HG03432 (cell line): ENCODE results near the gene SLC2A14.
"Not testable (repeated sequence)": the region's sequence is repeated elsewhere in the genome, so short reads cannot be mapped to it uniquely, and the experiment has no call there.

ENCODE experiments used
- ATAC-seq: cut with Tn5 transposase; IDR thresholded peaks from one replicate; pipeline ENCODE4 v1.9.1; 2021; ENCODE audit warnings: mild to moderate bottlenecking, moderate library complexity; ENCODE audit not compliant: unreplicated experiment

Gene SLC2A14

GRCh38 chr12:7872566-7873319 is at the start of gene SLC2A14:
Gene SLC2A14, minus strand, starts transcription at chr12:7872915. Its CDS starts 3,035 bp downstream, at chr12:7869880.
- ATAC-seq: no peak

- ATAC-seq: not testable (repeated sequence)
Measured at GRCh38 chr12:7921181-7921580, 48.5 kb upstream of the SLC2A14 start.

- not testable (repeated sequence) for ATAC-seq
Measured at GRCh38 chr12:7918268-7918590, 45.5 kb upstream of the SLC2A14 start.

GRCh38 chr12:7917392-7918267 is 44.9 kb upstream of the SLC2A14 start:
- ATAC-seq: no peak

- no peak for ATAC-seq
Measured at GRCh38 chr12:7916936-7917335, 44.2 kb upstream of the SLC2A14 start.

GRCh38 chr12:7915661-7916403 is 43.1 kb upstream of the SLC2A14 start:
- no peak for ATAC-seq

- ATAC-seq: not testable (repeated sequence)
Measured at GRCh38 chr12:7910106-7910505, 37.4 kb upstream of the SLC2A14 start.

GRCh38 chr12:7907009-7907408 is 34.3 kb upstream of the SLC2A14 start:
- ATAC-seq: no peak

GRCh38 chr12:7906303-7906702 is 33.6 kb upstream of the SLC2A14 start:
- not testable (repeated sequence) for ATAC-seq

- not testable (repeated sequence) for ATAC-seq
Measured at GRCh38 chr12:7905600-7906125, 32.9 kb upstream of the SLC2A14 start.

- no peak for ATAC-seq
Measured at GRCh38 chr12:7905071-7905470, 32.4 kb upstream of the SLC2A14 start.

GRCh38 chr12:7902416-7902815 is 29.7 kb upstream of the SLC2A14 start:
- not testable (repeated sequence) for ATAC-seq

GRCh38 chr12:7899755-7900154 is 27.0 kb upstream of the SLC2A14 start:
- no peak for ATAC-seq

- not testable (repeated sequence) for ATAC-seq
Measured at GRCh38 chr12:7896726-7897125, 24.0 kb upstream of the SLC2A14 start.

- no peak for ATAC-seq
Measured at GRCh38 chr12:7892186-7892980, 19.7 kb upstream of the SLC2A14 start.

GRCh38 chr12:7884689-7885088 is 12.0 kb upstream of the SLC2A14 start:
- ATAC-seq: no peak

- not testable (repeated sequence) for ATAC-seq
Measured at GRCh38 chr12:7881736-7882120, 9.0 kb upstream of the SLC2A14 start.

- not testable (repeated sequence) for ATAC-seq
Measured at GRCh38 chr12:7880952-7881735, 8.4 kb upstream of the SLC2A14 start.

GRCh38 chr12:7879246-7879645 is 6.5 kb upstream of the SLC2A14 start:
- no peak for ATAC-seq
